Midbrain (tissue), 1 donor: ENCODE data around the gene ALPK3.

ENCODE experiments used
- DNase-seq: peaks from one replicate; lab custom pipeline; 2025; lab: John Stamatoyannopoulos, UW

The ALPK3 gene

DNA sequence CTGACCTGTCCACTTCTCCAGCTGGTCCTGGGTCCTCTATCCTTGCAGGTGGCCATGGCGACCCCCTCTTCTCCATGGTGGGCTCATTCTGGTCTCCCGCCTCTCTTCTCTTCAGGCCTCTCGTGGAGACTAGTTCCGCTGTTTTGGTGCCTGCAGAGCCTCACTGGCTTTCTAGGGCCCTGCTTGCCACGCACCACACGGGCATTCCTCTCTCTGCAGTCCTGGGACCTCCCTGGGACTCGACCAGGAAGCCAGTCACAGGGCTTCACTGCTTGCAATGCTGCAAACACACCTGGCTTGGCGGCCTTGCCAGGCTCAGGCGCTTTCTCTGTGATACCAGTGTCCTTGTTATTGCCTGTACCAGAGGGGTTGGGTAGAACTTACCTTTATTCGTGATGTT is 76.5 kb downstream of the ALPK3 start:
- no peak for DNase-seq

DNA sequence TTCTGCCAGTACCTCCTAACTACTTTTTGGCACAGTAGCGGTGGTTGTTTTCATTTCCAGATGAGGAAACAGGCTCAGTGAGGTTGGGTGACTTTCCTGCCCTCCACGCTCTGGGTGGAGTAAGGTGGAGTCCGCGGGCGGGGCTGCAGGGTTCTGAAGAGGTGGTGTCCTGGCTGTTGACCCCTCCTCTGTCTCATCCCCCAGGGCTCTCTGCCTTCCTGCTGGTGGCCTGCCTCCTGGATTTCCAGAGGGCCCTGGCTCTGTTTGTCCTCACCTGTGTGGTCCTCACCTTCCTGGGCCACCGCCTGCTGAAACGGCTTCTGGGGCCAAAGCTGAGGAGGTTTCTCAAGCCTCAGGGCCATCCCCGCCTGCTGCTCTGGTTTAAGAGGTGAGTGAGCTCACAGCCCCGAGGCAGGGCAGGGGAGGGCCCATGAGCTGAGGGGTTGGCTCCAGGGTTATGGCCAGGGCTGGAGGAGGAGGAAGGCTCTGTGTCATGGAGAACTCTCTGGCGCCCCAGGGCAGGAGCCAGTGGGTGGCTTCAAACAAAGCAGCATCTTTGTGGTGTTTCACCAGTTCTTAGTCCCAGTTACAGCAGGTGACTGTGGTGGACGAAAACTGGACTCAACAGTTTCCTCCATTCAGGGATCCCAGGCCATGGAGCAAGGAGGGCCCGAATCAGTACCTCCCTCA is 77.7 kb downstream of the ALPK3 start:
- no peak for DNase-seq

DNA sequence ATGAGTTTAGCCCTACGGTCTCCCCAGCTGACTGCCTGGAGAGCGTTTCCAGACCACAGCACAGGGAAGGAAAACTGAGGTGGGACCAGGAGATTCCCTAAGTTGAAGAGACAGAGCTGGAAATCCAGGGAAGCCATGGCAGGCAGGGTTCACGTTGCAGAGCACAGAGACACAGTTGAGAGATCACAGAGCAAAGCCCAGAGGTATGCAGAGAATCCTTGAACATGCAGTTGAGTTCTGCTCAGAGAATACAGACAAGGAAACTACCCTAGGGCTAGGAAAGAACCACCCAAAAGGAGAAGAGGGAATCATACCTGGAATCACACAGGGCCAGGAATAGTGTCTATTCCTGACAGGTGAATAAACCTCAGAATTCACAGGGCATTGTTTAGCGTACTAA is 81.6 kb downstream of the ALPK3 start:
- DNase-seq = no peak

DNA sequence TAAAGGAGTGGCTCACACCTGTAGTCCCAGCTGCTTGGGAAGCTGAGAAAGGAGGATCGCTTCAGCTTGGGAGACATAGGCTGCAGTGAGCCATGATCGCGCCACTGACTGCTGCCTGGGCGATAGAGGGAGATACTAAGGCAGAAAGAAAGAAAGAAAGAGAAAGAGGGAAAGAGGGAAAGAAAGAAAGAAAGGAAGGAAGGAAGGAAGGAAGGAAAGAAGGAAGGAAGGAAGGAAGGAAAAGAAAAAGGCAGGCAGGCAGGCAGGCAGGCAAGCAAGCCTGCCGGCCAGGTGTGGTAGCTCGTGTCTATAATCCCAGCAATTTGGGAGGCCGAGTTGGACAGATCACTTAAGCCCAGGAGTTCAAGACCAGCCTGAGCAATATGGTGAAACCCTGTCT is 82.6 kb downstream of the ALPK3 start:
- DNase-seq = no peak

DNA sequence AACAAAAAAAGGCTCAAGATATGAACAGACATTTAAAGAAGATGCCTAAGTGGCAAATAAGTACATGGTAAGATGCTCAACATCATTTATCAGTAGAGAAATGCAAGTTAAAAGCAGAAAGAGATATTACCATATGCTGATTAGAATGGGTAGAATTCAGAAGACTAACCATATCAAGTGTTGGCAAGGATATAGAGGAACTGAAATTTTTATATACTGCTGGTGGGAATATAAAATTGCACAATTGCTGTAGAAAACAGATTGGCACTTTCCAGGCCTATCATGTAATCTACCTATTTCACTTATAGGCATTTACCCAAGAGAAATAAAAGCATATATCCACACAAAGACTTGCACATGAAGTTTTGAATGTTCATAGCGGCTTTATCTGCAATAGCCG is 84.4 kb downstream of the ALPK3 start:
- no peak for DNase-seq

DNA sequence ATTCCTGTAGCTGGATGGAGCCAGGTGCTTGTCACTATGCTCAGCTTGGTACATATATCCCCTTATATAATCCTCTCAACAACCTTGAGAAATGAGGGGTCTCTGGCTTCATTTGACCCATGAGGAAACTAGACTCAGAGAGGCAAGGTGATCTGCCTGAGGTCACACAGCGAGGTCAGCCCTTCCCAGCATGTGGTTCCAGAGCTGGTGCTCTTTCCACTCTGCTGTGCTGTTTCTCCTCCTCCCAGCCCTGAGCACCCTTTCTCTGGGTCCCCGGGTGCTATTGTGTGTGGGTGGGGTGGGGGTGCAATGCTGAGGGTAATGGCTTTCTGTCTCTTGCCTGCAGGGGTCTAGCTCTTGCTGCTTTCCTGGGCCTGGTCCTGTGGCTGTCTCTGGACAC is 86.6 kb downstream of the ALPK3 start:
- no peak for DNase-seq

DNA sequence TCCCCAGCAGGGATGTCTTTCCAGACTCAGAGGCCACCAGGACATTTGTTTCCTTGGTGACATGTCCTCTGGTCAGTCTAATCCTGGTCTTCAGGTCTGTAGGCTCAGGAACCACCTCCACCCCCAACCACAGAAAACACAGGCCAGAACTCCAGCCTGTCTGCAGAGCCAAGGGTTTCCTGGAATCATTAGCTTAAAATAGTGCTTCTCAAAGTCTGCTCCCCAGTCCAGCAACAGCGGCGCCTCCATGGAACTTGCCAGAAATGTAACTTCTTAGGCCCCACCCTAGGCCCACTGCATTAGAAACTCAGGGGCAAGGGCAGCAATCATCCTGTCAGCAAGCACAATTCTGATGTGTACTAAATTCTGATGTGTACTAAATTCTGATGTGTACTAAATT is 87.3 kb downstream of the ALPK3 start:
- no peak for DNase-seq

DNA sequence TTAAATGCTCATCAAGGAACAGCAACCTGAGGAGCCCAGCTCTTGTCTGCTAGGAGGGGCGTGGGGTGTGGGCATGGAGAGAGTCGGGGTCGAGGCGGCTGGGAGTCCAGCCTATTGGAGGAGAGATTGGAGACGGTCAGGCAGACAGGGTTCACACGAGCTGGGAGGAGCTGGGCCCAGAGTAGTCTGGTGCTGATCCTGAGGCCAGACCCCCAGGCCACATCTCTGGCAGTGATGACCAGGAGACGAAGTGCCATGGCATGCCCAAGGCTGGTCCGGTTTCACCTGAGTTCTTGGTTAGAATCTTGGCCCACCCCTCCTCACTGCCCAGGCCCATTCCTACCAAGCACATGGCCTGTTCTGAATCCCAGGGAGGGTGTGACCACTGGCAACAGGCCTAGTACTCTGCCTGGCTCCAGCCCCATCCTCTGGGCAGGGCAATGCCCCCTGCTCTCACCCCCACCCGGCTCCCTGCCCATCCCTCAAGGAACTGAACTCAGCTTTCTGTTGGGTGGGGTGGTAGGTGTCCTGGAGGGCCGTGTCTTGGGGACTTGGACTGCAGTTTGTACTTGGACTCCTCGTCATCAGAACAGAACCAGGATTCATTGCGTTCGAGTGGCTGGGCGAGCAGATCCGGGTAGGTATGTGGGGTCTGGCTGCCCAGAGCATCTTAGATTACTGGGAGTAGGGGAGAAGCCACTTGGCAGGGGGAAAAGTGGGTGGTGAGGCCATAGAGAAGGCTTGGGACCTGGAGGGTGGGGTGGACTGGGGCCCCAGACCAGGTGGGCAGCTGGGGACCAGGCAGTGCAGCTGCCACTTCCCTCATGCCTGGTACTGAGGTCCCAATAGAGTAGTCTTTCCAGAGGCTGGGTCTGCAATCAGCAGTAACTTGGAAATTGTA is 88.1 kb downstream of the ALPK3 start:
- no peak for DNase-seq

DNA sequence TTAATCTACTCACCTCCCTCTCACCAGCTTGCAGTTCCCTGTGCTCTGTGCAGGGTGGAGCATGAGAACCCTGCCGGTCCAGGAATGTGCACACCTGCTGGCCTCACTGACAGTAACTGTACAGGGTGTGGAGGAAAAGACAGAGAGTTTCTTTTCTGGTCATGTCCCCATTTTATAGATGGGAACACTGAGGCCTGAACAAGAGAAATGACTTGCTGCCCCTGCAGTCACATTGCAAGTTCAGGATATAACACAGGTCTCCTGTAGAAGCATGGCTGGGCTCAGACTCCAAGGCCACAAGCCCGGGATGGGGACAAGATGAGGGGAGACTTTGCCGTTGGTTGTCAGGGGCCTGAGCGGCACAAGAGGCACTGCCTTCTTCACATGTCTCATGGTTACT is 90.6 kb downstream of the ALPK3 start:
- no peak for DNase-seq

DNA sequence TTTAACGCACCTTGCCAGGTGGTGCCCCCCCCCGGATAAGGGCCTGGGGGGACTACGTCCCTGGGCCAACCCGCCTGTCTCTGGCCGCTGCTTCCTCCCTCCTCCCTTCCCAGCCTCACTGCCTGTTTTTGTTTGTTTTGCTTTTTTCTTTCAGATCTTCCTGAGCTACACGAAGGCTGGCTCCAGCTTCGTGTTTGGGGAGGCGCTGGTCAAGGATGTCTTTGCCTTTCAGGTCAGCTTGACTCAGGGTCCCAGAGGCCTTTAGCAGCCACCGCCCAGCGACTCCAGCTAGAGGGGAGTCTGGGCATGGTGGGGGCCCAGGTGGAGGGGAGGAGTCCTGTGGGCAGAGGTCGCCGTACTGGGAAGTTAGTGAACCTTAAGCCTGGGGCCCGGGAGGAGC is 91.4 kb downstream of the ALPK3 start:
- DNase-seq = no peak

DNA sequence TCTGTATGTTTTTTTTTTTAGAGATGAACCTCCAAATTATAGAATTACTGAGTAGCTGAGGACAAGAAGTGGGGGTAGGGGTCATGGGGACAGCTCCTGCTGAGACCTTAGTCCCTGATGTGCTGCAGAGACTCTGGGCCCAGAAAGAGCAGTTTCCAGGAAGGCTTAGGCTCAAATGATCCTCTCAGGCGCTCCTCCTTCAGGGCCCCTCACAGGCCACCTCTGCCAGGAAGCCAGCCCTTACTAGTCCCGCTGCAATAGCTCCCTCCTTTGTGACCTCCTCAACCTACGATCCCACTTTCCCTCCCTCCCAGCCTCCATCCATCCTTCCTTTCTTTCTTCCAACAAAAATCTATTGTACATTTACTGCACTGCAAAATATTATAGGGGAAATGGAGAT is 91.9 kb downstream of the ALPK3 start:
- DNase-seq = no peak

DNA sequence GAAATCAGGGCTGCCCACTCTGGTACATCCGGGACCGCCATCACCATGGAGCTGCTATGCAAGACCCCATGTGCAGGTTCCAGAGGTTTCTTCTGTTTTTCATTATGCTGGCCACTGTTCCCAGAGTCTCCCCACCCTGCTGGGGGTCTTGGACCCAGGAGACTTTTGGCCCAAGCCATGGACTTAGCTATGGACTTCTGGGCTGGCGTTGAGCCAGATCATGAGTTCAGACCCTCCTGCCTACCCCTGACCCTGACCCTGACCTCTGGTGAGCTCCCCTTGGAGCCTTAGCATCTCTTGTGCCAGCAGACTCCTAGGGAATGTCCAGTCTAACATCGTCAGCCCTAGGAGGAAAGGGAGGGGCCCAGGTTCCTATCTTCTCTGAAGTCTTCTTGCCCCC is 92.6 kb downstream of the ALPK3 start:
- DNase-seq = no peak

DNA sequence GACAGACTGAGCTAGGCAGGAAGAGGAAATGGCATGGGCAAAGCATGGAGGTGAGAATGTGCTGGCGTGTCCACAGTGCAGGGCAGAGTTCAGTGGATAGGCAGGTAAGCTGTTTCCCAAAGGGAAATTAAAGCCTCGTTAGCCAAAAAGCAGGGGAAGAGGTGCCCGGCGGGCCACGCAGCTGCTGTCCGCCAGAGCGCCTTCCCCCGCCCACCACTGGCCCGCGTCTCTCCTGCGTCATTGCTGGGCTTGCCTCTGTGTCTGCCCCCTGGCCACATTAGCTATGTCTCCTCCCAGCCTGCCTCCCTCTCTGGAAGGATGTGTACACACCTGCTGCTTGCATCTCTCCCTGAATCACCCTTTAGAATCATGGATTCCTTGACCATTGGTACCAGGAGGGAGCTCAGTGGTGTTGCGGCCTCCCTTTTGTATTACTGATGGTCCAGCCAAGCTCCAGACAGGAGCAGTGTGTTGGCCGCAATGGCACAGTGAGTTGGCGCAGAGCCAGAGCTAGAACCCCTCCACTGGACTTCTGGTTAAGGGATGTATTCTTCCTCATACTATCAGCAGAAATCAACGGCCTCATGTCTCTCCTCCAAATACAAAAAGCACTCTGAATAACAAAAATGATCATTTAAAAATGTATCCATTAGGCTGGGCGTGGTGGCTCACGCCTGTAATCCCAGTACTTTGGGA is 93.9 kb downstream of the ALPK3 start:
- no peak for DNase-seq

DNA sequence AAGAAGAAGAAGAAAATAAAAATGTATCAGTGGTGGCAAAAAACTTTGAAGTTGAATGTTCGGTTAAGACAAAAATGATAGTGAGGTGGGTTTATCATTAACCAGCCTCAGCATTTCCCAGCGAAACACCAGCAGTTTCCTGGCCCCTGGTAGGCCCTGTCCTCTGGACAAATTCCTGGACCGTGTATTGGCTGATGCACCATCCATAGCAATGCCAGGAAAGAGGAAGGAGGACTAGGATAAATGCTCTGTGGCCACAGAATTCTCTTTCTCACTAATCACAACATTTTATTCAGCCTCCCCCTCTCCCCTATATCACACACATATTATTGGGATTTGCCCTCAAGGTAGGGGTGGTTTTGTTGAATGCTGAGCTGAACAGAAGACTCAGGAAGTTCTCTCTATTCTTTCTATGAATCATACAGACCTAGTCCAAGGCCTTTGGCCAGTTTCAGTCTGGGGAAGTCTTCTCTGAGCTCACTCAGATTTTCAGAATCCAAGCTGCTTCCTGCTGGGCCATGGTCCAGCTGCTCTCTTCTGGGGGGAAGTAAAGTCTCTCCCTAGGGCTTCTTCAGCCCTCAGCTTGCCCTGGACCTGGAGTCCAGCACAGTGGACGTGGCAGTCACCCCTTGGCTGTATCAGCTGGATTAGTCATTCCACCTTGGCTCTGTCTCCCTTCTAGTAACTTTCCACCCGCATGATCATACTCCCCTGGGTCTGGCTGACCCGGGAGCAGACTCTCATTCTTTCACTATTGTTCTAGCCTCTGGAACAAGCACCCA is 94.9 kb downstream of the ALPK3 start:
- peak; percentile 23 for DNase-seq

DNA sequence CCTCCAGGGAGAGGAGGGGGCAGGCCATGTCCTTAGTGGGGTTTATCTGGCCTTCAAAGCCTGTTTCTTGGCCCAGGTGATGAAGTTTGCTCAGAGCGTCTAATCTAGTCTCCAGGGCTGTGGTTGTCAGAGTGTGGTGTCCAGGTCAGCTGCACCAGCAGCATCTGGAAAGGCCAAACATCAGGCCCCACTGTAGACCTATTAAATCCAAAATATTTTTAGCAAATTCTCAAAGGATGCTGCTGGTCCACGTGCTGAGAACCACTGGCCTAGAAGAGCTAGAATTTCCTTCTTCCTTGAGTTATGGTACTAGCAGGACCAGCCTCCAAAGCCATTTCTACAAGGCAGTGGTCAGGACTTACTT is 96.2 kb downstream of the ALPK3 start:
- no peak for DNase-seq

DNA sequence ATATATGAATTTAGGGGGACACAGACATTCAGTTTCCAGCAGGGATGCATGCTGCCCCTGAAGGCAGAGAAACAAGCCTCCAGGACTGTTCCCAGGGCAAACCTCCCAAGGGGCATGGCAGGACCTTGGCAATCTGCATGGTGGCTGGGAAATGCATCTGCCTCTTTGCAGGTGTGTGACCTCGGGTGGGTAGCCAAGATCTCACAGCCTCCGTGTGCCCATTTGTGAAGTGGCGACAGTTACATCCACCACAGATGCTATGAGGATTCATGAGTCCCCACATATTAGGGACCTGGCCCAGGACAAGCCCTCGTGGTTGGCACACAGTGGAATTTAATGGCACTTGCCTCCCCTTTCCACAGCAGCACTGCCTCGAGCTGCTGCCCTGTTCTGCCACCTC is 97.2 kb downstream of the ALPK3 start:
- DNase-seq = no peak

DNA sequence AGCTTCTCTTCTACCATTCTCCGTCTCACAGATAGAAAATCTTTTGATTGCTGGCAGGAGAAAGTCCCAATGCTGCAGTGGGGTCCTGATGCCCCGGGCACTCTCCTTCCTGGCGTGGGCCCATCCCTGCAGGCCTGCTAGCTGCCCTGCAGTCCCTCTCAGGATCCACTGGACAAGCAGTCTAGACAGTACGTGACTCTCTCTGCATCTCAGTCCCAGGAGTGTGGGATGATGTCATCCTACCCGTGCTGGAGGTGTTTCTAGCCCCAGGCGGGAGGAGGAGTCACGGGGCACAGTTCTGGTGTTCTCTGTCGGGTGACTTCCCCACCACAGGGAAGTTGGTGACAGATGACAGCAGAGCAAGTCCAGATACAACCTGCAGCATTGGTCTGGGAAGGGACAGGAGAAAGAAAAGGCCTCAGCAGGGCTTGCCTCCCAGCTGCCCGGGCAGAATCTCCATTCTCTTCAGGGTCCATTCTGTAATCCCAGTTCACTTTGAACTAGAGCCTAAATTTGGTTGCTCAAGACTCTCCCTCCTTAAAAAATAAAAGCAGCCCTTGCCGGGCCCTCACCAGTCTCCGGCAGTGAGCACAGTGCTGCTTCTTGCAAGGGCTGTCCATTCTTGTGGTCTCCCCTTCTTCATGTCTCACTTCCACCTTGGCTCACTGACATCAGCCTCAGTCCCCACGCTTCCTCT is 97.9 kb downstream of the ALPK3 start:
- DNase-seq = peak; percentile 2

DNA sequence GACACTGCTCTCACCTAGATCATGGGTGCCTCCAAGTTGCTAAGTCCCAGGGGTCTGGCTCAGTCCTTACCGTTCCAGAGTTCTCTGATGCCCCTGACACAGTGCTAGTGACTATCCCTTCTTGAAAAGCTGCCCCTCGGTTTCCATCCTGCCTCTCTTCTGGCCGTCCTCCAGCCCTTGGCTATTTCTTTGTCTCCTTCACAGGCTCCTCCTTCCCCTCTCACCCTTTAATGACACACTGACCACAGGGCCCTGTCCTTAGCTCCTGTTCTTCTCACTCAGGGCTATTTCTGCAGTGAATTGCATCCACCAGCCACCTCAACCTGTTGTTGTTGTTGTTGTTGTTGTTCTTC is 98.4 kb downstream of the ALPK3 start:
- no peak for DNase-seq

DNA sequence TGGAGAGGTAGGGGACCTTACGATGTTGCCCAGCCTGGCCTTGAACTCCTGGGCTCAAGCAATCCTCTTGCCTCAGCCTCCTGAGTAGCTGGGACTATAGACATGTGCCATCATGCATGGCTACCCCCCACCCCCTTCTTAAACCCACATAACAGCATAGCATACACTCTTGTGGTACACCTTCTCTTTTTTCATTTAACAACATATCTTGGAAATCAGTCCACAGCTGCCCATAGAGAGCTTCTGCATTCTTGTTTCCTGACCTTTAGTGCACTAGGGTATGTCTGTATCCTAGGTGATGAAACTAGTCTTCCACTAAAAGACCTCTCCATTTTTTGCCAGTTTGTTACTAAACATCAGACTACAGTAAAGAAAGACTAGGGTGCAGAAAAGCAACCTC is 100.3 kb downstream of the ALPK3 start:
- no peak for DNase-seq

DNA sequence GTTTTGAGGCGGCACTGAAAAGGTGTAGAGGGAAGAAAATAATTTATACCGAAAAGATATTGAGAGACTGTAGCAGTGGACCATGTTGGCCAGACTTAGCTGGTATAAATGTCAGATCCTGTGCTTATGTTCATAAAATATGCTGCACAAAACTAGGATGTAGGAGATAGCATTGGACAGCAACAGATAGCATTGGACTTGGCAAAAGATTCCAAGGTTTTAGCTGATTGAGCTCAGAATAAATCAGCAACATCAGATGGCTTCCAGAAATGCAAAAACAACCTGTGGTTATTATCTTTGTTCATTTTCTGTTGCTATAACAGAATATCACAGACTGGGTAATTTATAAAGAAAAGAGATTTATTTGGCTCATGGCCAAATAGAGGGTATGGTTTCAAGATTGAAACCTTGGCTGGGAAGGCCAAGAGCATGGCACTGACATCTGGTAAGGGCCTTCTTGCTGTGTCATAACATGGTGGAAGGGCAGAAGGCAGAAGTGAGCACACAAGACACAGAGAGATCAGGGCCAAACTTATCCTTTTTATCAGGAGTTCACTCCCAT is 102.0 kb downstream of the ALPK3 start:
- DNase-seq = no peak

DNA sequence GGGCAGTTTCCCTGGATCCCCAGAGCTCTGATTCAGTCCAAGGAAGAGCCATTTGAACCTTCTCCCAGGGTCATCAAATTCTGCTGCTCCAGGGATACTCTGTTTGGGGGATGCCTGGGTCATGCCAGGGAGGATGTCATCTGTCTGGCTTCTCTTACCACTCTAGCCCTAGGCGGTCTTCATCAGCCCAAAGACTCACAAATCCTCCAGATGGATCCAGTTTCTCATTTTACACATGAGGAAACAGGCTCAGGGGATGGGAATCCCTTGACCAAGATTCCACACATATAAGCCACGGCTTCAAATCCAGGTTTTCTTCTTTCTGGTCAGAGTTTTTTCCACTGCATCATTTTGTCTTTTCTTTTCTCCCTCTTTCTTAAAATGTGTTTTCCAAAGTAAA is 104.0 kb downstream of the ALPK3 start:
- no peak for DNase-seq
